Fibroblast of lung (primary cell): Measurements from ENCODE around the gene KCNH2.

Experiments used
- EZH2 ChIP-seq: IDR thresholded peaks from 2 replicates; pipeline ENCODE4 v1.5.1; 2012; ENCODE audit warnings: low read length, control low read depth, mild to moderate bottlenecking; ENCODE audit errors: missing control alignments
- TF ChIP-seq, protein P1 (sequence below), 2 donors: IDR thresholded peaks in 1 of 2; conservative IDR thresholded peaks in 1 of 2; 1 replicate in 1 of 2; 2 replicates in 1 of 2; pipeline ENCODE4 v1.5.1; 2011 to 2012; ENCODE audit warnings: low read length in 2 of 2, control low read depth in 1 of 2, inconsistent platforms in 1 of 2, low read depth in 1 of 2, mild to moderate bottlenecking in 1 of 2

DNA sequence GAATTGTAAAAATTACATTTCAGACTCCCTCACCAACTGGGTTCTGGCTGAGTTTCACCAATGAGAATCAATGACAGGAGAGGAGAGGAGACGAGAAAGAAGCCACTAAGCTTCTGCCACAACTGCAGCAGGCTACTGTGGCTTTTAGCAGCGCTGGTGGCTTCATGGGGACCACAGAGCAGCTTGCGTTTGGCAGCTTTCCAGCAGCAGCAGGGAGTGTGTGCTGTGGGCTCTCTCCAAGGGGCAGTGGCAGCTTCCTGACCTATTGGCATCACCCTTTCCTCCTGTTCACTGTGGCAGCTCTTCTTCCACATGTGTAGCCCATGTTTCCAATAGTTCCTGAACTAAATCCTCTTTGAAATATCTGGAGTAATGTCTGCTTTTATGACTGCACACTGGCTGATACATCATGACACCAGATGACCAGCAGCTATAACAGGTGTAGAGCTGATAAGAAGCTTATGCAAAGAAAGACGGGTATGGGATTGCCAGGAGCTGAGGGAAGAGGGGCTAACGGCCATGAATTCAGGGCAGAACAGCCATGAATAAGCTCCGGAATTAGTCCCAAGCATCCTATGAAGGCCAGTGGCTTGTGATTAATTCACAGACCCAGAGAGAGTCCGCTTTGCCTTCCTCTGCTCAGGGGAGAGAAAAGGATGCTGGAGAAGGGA is 46.8 kb downstream of the KCNH2 start:
- TF ChIP-seq, protein P1, sequence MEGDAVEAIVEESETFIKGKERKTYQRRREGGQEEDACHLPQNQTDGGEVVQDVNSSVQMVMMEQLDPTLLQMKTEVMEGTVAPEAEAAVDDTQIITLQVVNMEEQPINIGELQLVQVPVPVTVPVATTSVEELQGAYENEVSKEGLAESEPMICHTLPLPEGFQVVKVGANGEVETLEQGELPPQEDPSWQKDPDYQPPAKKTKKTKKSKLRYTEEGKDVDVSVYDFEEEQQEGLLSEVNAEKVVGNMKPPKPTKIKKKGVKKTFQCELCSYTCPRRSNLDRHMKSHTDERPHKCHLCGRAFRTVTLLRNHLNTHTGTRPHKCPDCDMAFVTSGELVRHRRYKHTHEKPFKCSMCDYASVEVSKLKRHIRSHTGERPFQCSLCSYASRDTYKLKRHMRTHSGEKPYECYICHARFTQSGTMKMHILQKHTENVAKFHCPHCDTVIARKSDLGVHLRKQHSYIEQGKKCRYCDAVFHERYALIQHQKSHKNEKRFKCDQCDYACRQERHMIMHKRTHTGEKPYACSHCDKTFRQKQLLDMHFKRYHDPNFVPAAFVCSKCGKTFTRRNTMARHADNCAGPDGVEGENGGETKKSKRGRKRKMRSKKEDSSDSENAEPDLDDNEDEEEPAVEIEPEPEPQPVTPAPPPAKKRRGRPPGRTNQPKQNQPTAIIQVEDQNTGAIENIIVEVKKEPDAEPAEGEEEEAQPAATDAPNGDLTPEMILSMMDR (conservative IDR thresholded peaks at IDR 0.05 in 1 of 2, IDR thresholded peaks at IDR 0.05 in 1 of 2; ENCODE audit: low read depth in 1 of 2, low read length in 2 of 2) = no peak
- TF ChIP-seq EZH2 = no peak
